OCI-LY7 (cell line): ENCODE data around the gene S1PR2.

ENCODE experiments used
- EZH2phosphoT487 ChIP-seq: fragments of 200-600 bp; sonication (generic); IDR thresholded peaks from 2 replicates; pipeline ENCODE4 v1.6.1; 2018; ENCODE audit warnings: low read depth, borderline replicate concordance, mild to moderate bottlenecking, mixed run types, antibody characterized with exemption, low read length, moderate library complexity, mixed read lengths
- TF ChIP-seq, protein P1 (sequence below): fragments of 200-600 bp; sonication (generic); conservative IDR thresholded peaks from 2 replicates; pipeline ENCODE4 v1.5.1; 2014; ENCODE audit warnings: mild to moderate bottlenecking, antibody characterized with exemption, low read length, moderate library complexity, mixed read lengths

DNA sequence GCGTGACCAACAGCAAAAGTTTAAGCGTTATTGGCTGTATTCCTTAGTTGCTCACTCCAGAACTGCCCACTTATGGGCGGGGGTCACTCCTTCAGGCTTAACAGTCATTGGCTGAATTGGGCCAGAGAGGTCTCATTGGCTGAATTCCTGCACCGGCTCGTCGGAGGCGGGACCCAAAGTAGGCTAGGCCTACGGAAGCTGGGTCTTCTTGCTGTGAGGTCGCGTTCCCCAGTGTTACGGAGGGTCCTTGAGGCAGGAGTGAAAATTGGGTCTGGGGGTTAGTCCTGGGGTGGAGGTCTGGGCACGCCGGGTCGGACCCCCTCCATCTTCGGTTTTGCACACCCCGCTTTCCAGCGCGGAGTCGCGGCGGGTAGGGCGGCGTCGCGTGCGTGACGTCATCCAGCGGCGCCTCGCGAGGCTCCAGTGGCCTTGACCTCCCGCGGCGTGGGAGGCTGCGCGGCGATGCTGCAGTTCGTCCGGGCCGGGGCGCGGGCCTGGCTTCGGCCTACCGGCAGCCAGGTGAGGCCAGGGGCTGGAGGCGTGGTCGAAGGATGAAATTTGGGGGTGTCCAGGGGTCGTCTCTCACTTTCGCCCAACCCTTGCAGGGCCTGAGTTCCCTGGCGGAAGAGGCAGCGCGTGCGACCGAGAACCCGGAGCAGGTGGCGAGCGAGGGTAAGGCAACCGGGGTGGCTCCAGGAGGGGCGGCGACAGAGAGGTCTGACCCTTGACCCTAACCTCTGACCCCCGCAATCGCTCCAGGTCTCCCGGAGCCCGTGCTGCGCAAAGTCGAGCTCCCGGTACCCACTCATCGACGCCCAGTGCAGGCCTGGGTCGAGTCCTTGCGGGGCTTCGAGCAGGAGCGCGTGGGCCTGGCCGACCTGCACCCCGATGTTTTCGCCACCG lies 20.9 kb upstream of the S1PR2 start, which contains the start of gene MRPL4:
- TF ChIP-seq, protein P1, sequence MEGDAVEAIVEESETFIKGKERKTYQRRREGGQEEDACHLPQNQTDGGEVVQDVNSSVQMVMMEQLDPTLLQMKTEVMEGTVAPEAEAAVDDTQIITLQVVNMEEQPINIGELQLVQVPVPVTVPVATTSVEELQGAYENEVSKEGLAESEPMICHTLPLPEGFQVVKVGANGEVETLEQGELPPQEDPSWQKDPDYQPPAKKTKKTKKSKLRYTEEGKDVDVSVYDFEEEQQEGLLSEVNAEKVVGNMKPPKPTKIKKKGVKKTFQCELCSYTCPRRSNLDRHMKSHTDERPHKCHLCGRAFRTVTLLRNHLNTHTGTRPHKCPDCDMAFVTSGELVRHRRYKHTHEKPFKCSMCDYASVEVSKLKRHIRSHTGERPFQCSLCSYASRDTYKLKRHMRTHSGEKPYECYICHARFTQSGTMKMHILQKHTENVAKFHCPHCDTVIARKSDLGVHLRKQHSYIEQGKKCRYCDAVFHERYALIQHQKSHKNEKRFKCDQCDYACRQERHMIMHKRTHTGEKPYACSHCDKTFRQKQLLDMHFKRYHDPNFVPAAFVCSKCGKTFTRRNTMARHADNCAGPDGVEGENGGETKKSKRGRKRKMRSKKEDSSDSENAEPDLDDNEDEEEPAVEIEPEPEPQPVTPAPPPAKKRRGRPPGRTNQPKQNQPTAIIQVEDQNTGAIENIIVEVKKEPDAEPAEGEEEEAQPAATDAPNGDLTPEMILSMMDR: no peak
- TF ChIP-seq EZH2phosphoT487: no peak
